ENCODE data around the gene TFEB.

DNA sequence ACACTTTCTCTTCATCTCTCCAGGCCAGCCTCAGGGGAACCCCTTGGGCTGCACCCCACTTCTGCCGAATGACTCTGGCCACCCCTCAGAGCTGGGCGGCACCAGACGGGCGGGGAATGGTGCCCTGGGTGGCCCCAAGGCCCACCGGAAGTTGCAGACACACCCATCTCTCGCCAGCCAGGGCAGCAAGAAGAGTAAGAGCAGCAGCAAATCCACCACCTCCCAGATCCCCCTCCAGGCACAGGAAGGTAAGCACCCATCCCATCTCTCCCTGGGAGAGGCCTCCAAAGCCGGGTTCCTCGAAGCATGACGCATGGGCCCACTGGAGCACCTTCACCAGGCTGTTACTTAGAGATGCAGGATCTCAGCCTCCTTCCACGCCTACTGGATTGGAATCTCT, 85.8 kb downstream of the TFEB start:
- TF ChIP-seq, protein P1, sequence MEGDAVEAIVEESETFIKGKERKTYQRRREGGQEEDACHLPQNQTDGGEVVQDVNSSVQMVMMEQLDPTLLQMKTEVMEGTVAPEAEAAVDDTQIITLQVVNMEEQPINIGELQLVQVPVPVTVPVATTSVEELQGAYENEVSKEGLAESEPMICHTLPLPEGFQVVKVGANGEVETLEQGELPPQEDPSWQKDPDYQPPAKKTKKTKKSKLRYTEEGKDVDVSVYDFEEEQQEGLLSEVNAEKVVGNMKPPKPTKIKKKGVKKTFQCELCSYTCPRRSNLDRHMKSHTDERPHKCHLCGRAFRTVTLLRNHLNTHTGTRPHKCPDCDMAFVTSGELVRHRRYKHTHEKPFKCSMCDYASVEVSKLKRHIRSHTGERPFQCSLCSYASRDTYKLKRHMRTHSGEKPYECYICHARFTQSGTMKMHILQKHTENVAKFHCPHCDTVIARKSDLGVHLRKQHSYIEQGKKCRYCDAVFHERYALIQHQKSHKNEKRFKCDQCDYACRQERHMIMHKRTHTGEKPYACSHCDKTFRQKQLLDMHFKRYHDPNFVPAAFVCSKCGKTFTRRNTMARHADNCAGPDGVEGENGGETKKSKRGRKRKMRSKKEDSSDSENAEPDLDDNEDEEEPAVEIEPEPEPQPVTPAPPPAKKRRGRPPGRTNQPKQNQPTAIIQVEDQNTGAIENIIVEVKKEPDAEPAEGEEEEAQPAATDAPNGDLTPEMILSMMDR (IDR thresholded peaks at IDR 0.05; ENCODE audit: insufficient read depth, low read length) = no peak
- TF ChIP-seq POLR2AphosphoS5 (IDR thresholded peaks at IDR 0.05; ENCODE audit: low read depth) = no peak
